IPS-15b (cell line): ENCODE data around the gene PLD6.
"Not testable (repeated sequence)": the region's sequence is repeated elsewhere in the genome, so short reads cannot be mapped to it uniquely, and the experiment has no call there.

Source experiments
- H3K27me3 ChIP-seq: one replicate; pipeline ENCODE4 v1.6.1; 2013; ENCODE audit warnings: low read length; ENCODE audit not compliant: control insufficient read depth, insufficient read depth
- H3K36me3 ChIP-seq: one replicate; pipeline ENCODE4 v1.6.1; 2013; ENCODE audit warnings: low read length; ENCODE audit not compliant: control insufficient read depth, insufficient read depth
- H3K4me1 ChIP-seq: one replicate; pipeline ENCODE4 v1.6.1; 2013; ENCODE audit warnings: mild to moderate bottlenecking, low read length; ENCODE audit not compliant: control insufficient read depth, insufficient read depth
- H3K4me3 ChIP-seq: one replicate; pipeline ENCODE4 v1.5.1; 2013; ENCODE audit warnings: low read depth, low read length
- H3K9ac ChIP-seq: one replicate; pipeline ENCODE4 v1.6.1; 2013; ENCODE audit warnings: low read depth, mild to moderate bottlenecking, low read length
- H3K9me3 ChIP-seq: one replicate; pipeline ENCODE4 v1.6.1; 2013; ENCODE audit warnings: mild to moderate bottlenecking, low read length; ENCODE audit not compliant: control insufficient read depth, insufficient read depth

The PLD6 gene

DNA sequence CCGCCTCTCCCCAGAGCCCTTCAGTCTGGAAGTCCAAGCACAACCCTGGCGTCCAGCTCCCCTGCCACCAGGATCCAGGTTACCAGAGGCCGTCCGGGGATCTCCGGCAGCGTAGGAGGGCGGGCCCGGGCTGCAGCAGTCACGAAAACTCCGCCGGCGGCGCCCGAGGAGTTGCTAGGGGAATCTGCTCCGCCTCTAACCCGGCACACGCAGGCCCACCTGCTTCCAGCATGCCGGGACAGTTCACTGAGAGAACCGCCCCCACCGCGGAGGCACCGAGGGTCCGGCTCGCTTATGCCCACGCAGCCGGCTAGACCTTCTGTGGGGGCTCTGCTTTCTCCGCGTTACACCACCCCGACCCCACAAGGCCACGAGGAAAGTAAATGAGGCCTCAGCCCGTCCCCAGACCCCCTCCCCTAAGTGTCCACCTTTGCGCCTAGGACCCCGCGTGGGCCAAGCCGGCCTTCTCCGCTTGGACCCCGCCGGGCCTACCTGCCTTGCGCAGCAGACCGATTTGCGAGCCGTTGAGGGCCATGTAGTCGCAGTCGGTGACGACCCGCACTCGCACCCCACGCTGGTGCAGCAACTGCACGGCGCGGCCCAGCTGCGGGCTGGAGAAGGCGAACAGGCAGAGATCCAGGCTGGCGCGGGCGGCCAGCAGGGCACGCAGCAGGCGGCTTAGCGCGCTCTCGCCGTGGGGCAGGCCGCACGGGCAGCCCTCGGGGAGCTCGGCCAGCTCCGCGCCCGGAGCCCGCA, 587 bp downstream of the PLD6 start:
- H3K4me3 ChIP-seq: no peak overlapping the region
- H3K4me1 ChIP-seq: no peaks in the 10 kb centered on the region
- no peaks in the 10 kb centered on the region for H3K9me3 ChIP-seq
- no peaks in the 10 kb centered on the region for H3K27me3 ChIP-seq
- H3K36me3 ChIP-seq: no peaks in the 10 kb centered on the region
- no peak overlapping the region for H3K9ac ChIP-seq

GRCh38 chr17:17204635-17205231, 1.4 kb downstream of the PLD6 start:
- Histone ChIP-seq H3K4me1 (no peaks in the 10 kb centered on the region), H3K9me3 (no peaks in the 10 kb centered on the region), H3K9ac (no peak overlapping the region), H3K27me3 (no peaks in the 10 kb centered on the region), H3K36me3 (no peaks in the 10 kb centered on the region), H3K4me3 (no peak overlapping the region)

GRCh38 chr17:17204041-17204591, 2.0 kb downstream of the PLD6 start:
- Histone ChIP-seq H3K4me1 (no peaks in the 10 kb centered on the region), H3K27me3 (no peaks in the 10 kb centered on the region), H3K9me3 (no peaks in the 10 kb centered on the region), H3K9ac (no peak overlapping the region), H3K36me3 (no peaks in the 10 kb centered on the region), H3K4me3 (no peak overlapping the region)

GRCh38 chr17:17203173-17203730, 2.9 kb downstream of the PLD6 start:
- Histone ChIP-seq H3K9me3 (no peaks in the 10 kb centered on the region), H3K36me3 (no peaks in the 10 kb centered on the region), H3K27me3 (no peaks in the 10 kb centered on the region), H3K4me1 (no peaks in the 10 kb centered on the region), H3K9ac (no peak overlapping the region), H3K4me3 (no peak overlapping the region)

- Histone ChIP-seq H3K36me3 (no peaks in the 10 kb centered on the region), H3K4me1 (no peaks in the 10 kb centered on the region), H3K27me3 (no peaks in the 10 kb centered on the region), H3K4me3 (no peak overlapping the region), H3K9ac (no peak overlapping the region), H3K9me3 (no peaks in the 10 kb centered on the region)
Measured at GRCh38 chr17:17201907-17202306, 4.2 kb downstream of the PLD6 start.

- Histone ChIP-seq H3K27me3 (no peaks in the 10 kb centered on the region), H3K9me3 (no peaks in the 10 kb centered on the region), H3K36me3 (no peaks in the 10 kb centered on the region), H3K4me3 (no peak overlapping the region), H3K4me1 (no peaks in the 10 kb centered on the region), H3K9ac (no peak overlapping the region)
Measured at GRCh38 chr17:17201271-17201670, 4.9 kb downstream of the PLD6 start.

GRCh38 chr17:17200831-17201230, 5.3 kb downstream of the PLD6 start:
- Histone ChIP-seq H3K27me3 (no peaks in the 10 kb centered on the region), H3K9ac (no peak overlapping the region), H3K9me3 (no peaks in the 10 kb centered on the region), H3K36me3 (no peaks in the 10 kb centered on the region), H3K4me3 (no peak overlapping the region), H3K4me1 (no peaks in the 10 kb centered on the region)

DNA sequence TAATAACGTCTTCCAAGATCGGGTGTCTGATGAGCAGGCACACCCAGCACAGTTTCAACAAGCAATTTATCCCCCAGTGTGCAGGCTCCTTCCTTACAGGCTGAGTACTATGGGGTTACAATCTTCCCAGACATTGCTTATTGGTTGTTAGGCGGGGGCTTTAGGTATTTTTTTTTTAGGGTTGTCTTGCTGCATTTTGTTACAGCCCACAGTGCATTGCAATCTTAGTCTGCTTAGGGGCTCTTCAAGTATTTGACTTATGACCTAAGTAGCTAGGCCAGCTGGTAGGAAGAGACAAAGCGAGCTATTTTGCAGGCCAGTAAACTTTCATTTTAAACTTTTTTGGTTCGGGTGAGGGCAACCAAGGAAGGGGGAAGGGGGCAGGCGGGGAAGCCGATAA, 5.8 kb downstream of the PLD6 start:
- H3K9ac ChIP-seq: no peak overlapping the region
- H3K36me3 ChIP-seq: no peaks in the 10 kb centered on the region
- no peaks in the 10 kb centered on the region for H3K9me3 ChIP-seq
- H3K4me1 ChIP-seq: no peaks in the 10 kb centered on the region
- H3K4me3 ChIP-seq: no peak overlapping the region
- no peaks in the 10 kb centered on the region for H3K27me3 ChIP-seq

DNA sequence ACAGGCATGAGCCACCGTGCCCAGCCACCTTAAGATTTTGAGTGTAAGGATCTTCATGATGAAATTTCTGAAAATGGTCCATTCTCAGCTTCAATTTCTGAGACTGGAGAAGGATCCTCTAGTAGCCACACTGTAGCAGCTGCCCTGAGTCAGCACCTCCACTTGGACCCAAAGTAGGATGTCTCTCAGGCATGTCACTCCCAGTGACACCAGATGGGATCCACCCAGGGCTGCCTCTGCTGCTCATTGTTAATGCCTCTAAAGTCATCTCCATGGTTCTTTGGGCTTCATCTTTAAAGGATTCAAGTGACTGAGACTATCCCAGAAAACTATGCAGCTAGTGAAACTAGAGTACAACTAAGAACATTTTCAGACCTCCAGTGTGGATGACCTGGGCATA, 7.9 kb downstream of the PLD6 start:
- Histone ChIP-seq H3K4me3 (no peak overlapping the region), H3K9ac (no peak overlapping the region), H3K36me3 (no peaks in the 10 kb centered on the region), H3K27me3 (no peaks in the 10 kb centered on the region), H3K4me1 (no peaks in the 10 kb centered on the region), H3K9me3 (no peaks in the 10 kb centered on the region)

DNA sequence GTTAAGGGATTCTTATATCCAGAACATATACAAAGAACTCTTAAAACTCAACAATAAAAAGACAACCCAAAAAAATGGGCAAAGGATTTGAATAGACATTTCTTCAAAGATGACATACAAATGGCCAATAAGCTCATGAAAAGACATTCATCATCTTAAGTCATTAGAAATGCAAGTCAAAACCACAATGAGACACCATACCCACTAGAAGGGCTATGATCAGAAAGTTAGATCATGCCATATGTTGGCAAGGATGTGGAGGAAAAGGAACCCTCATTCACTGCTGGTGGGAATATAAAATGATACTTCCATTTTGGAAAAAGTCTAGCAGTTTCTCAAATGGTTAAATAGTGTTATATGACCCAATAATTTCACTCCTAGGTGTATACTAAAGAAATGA, 9.4 kb downstream of the PLD6 start:
- H3K9ac ChIP-seq: no peak overlapping the region
- H3K27me3 ChIP-seq: no peaks in the 10 kb centered on the region
- peaks cover 3% of the 10 kb centered on the region for H3K4me1 ChIP-seq
- H3K36me3 ChIP-seq: no peaks in the 10 kb centered on the region
- no peak overlapping the region for H3K4me3 ChIP-seq
- no peaks in the 10 kb centered on the region for H3K9me3 ChIP-seq

GRCh38 chr17:17195466-17195865, 10.7 kb downstream of the PLD6 start:
- not testable (repeated sequence) for H3K9ac ChIP-seq, H3K4me1 ChIP-seq, H3K27me3 ChIP-seq, H3K36me3 ChIP-seq, H3K9me3 ChIP-seq, H3K4me3 ChIP-seq

GRCh38 chr17:17191961-17192381, 14.2 kb downstream of the PLD6 start:
- Histone ChIP-seq H3K27me3 (no peaks in the 10 kb centered on the region), H3K9ac (no peak overlapping the region), H3K4me3 (no peak overlapping the region), H3K4me1 (peaks cover 6% of the 10 kb centered on the region), H3K9me3 (no peaks in the 10 kb centered on the region), H3K36me3 (no peaks in the 10 kb centered on the region)
